ENCODE data around the gene ADORA1.

The ADORA1 gene

DNA sequence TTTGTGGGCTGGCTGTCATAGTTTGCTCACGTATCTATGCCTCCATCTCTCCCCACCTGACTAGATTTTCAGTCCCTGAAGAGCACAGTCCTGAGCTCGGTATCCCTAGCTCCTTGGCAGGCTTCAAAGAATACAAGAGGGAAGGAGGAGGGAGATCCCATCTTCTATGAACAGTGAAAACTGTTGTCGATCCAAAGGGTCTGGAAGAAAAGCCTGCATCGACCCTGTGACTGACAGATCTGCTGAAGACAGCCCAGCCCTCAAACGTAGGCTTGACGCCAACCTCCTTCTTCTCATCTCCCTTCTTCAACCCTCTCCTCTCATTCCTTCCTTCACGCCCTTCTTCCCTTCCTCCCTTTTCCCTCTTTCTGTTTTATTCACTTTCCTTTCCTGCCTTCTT, 13.3 kb upstream of the ADORA1 start:
- DNase-seq (ENCODE audit: insufficient read length, low spot score) (no peak), FAIRE-seq (no peak)
- TF ChIP-seq CTCF (IDR thresholded peaks at IDR 0.05; ENCODE audit: insufficient read depth, missing control alignments), result no peak

DNA sequence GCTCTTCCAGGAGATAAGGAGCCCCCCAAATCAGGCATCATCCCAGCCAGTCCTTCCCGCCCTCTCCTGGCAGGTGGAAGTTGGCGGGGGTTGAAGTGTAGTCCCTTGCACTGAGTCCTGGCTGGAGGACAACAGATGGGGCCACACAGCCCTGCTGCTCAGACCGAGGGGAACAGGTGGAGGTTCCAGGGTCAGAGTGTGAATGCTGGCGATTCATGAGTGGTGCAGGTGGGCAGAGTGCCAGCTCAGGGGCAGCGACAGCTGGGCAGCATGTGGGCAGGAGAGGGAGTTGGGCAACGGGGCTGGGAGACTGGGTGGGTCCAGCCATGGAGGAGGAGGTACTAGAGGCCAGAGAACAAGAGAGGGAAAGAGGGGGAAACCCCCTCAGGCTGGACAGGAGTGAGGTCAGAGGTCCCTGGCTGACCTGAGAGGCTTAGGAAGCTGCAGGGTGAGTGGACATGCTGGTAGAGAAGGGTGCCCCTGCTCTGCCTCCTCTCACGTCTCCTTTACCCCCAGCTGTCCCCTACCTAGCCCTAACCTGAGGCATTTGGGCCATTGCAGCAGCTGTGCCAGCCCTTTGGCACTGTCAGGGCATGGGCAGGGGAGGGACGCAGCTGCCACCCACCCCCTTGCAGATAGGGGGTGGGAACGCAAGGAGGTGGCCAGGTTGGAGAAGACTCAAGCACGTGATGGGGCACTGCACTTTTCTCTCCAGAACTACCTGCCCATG, 11.3 kb upstream of the ADORA1 start:
- TF ChIP-seq CTCF (IDR thresholded peaks at IDR 0.05; ENCODE audit: insufficient read depth, missing control alignments), result no peak
- no peak for FAIRE-seq
- DNase-seq (ENCODE audit: insufficient read length, low spot score), result no peak

DNA sequence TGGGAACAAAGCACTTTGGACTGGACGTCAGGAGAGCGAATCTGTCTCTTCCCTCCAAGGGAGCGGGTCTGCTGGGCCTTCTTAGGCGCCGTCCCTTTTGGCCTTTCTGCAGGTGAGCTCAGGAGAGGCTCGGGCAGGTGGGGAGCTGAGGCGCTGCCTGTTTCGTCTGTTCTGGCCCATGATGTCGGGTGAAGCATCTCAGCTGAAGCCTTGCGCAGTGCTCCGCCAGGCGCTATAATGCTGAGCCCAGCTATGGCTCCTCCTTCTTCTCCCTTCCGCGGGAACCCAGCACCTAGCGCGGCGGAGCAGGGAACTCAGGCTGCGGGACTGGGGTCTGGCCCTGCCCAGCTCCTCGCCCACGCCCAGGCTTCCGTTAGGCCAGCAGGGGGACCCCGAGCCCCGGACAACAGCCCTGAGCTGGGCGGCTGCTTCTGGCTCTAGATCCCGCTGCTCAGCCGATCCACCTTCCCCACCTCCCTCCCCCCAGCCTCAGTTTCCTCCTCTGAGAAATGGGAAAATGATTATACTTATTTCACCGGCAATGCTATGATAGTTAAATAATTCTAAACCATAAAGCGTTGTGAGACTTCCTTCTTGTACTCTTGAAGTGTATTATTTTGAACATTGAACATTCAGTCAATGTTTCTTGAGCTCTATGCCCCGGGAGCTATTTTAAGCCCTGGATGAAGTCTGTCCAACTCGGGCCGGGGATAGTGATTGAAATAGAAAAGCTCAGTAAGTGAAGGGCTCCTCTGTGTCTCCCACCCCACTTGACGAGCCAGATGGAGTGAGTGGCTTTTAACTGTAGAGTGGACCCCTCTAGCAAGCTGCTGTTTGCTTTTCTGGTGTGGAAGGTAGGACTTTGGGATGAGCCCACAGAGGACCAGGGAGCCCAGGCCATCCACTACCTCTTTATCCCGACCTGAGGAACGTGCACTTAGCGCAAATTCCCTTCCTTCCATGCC, 9.6 kb upstream of the ADORA1 start:
- no peak for FAIRE-seq
- peak; percentile 97 for DNase-seq (ENCODE audit: insufficient read length, low spot score)
- peak; percentile 79 for TF ChIP-seq CTCF (IDR thresholded peaks at IDR 0.05; ENCODE audit: insufficient read depth, missing control alignments)

DNA sequence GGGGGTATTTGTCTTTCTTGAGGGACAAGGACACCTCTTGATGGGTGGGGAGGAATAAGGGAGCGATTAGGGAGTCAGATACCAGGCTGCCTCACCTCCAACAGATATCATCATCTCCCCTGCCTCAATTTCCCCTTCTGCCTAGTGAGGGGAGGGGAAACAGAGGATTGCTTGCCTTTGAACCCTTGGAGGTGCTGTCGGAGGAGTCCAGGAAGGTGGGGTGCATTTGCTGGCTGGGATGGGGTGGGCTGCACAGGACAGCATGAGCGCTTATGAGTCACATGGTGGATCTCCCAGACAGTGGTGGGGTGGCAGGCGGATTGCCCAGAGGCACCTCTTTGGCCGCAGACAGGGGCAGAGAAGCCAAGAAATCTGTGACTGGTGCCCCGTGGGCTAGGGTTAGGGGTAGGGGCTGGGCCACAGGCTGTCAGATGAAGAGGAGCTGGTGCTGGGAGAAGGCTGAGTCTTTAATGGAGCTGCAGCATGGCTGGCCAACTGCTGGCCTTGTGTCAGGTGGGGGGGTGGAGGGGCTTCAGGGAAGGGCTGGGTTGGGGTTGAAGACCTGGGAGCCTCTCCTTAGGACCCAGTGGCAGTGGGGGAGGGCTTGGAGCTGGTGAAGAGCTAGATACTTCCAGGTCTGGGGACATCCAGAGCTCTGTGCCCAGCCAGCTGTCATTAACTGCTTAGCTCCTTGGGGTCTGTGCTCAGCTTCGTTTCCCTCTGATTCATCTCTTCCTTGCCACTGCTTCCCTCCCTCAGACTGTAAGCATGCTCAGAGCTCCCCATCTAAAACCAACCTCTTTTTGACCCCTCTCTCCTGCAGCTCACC, 7.0 kb upstream of the ADORA1 start:
- FAIRE-seq, result no peak
- DNase-seq (ENCODE audit: insufficient read length, low spot score), result peak; percentile 15
- no peak for TF ChIP-seq CTCF (IDR thresholded peaks at IDR 0.05; ENCODE audit: insufficient read depth, missing control alignments)

GRCh38 chr1:203121186-203122015, 6.1 kb upstream of the ADORA1 start:
- no peak for TF ChIP-seq CTCF (IDR thresholded peaks at IDR 0.05; ENCODE audit: insufficient read depth, missing control alignments)
- FAIRE-seq (no peak), DNase-seq (ENCODE audit: insufficient read length, low spot score) (peak; percentile 15)

DNA sequence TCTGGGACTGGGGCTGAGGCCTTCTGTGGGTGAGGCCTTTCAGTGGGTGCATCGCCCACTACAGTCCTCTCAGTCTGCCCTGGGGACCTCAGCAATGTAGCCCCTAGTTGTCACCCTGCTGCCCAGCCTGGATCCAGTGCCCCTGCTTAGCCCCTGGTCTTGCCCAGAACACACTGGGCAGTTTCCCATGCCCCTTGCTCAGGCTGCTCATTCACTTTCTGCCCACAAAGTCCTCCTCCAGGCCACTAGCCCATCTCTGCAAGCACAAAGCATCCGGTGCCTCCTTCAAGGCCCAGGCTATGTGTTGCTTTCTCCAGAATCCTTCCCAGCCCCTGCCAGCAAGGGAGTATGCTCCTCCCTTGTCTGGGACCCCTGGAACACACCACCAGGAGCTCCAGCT, 5.4 kb upstream of the ADORA1 start:
- DNase-seq (ENCODE audit: insufficient read length, low spot score) (no peak), FAIRE-seq (no peak)
- no peak for TF ChIP-seq CTCF (IDR thresholded peaks at IDR 0.05; ENCODE audit: insufficient read depth, missing control alignments)
